Heart left ventricle (tissue), 13 donors: ENCODE results near the gene SORBS1.

Experiments
- CTCF ChIP-seq, 12 donors: fragments of 200-600 bp; sonication (generic) in 4 of 12; IDR thresholded peaks; one replicate each; pipeline versions ENCODE4 v1.5.0 to v1.8.0; 2018 to 2022; ENCODE audit warnings: antibody characterized with exemption in 12 of 12, mild to moderate bottlenecking in 5 of 12
- POLR2A ChIP-seq, 2 donors: fragments of 450-650 bp; IDR thresholded peaks; one replicate each; pipeline ENCODE4 v1.6.1; 2017; ENCODE audit warnings: antibody characterized with exemption in 2 of 2, mild to moderate bottlenecking in 2 of 2, moderate library complexity in 2 of 2
- donor health status: ischemic (EF 13 %, LVEDD 7.1; RV severe dilation, severe dysfunction).
- donor health status: DM: no; HTN: yes; CAD: no.
- donor health status: DM: no; HTN: no; CAD: no.
- donor health status: ischemic (EF 25% LVEDD 6.9; RV normal size, moderate dysfunction).
- donor health status: ischemic (EF 25% LVEDD 5.7; RV mildly dilated, moderate dysfunction).
- donor health status: ischemic (EF 35%, LVEDD 5.7; RV mildly dilated, moderate dysfunction).
- donor health status: nonischemic (EF 11% LVEDD 7.7; RV severe dilation, severe dysfunction).
- donor health status: DM: yes; HTN: yes; CAD: no.
- donor health status: PGD.
- donor health status: ischemic (EF 29% LVEDD 5.4; RV normal size, mild dysfunction).
- donor health status: nonischemic (EF 23%, LVEDD 6.1; RV moderate dilation, normal function).

GRCh38 chr10:95364342-95364741 is 196.8 kb downstream of the SORBS1 start:
- no peak for TF ChIP-seq CTCF (IDR thresholded peaks at IDR 0.05)
- TF ChIP-seq POLR2A (IDR thresholded peaks at IDR 0.05) = no peak
